Measurements from ENCODE around the gene NDN. TPM values are rescaled to one million over a fixed set of nuclear protein-coding genes. Genes with fewer than 3 reads are reported as not detected.

The NDN gene
- polyA plus RNA-seq, 2 of the 4 experiments (the other 2 are of a cell fraction): 0.08 to 0.67 TPM

- ATAC-seq (no peak), FAIRE-seq (no peak), DNase-seq (ENCODE audit: low read depth in 1 of 2, low spot score in 1 of 2) (no peak)
- 88% methylated on average over 8 of the region's 51 CpGs for WGBS (ENCODE audit: missing lambda C conversion rate)
- H3K4me2 ChIP-seq: no peak overlapping the region
- no peak overlapping the region for H3K4me3 ChIP-seq
- no peaks in the 10 kb centered on the region for H3K4me1 ChIP-seq
- H3K27ac ChIP-seq: no peak overlapping the region
- no peak for TF ChIP-seq CTCF (IDR thresholded peaks at IDR 0.05)
- no peak for TF ChIP-seq BCL3 (IDR thresholded peaks at IDR 0.05)
- TF ChIP-seq HOXB13 (CRISPR knock-in tag; IDR thresholded peaks at IDR 0.05; ENCODE audit: low read depth): no peak
- no peak for TF ChIP-seq BHLHE40 (IDR thresholded peaks at IDR 0.05; ENCODE audit: low read depth, low read length)
- no peak for TF ChIP-seq EP300 (IDR thresholded peaks at IDR 0.05)
- TF ChIP-seq HMGXB4 (CRISPR knock-in tag; IDR thresholded peaks at IDR 0.05; ENCODE audit: borderline replicate concordance): no peak
- TF ChIP-seq USF2 (IDR thresholded peaks at IDR 0.05): no peak
- no peak for TF ChIP-seq FOSL2 (IDR thresholded peaks at IDR 0.05)
- TF ChIP-seq FOSL2 (CRISPR knock-in tag; IDR thresholded peaks at IDR 0.05): no peak
- TF ChIP-seq MAX (IDR thresholded peaks at IDR 0.05): no peak
- TF ChIP-seq ELK1 (IDR thresholded peaks at IDR 0.05; ENCODE audit: low read depth, low read length): no peak
- no peak for TF ChIP-seq POLR2AphosphoS2 (conservative IDR thresholded peaks at IDR 0.05; ENCODE audit: low read length)
- TF ChIP-seq KDM5A (IDR thresholded peaks at IDR 0.05): no peak
- TF ChIP-seq GATA3 (IDR thresholded peaks at IDR 0.05; ENCODE audit: borderline replicate concordance): no peak
- no peak for TF ChIP-seq CBX2 (IDR thresholded peaks at IDR 0.05; ENCODE audit: borderline replicate concordance, low read depth)
- TF ChIP-seq REST (IDR thresholded peaks at IDR 0.05): no peak
- no peak for TF ChIP-seq JUN (IDR thresholded peaks at IDR 0.05)
- no peak for TF ChIP-seq NR3C1 (IDR thresholded peaks at IDR 0.05)
- TF ChIP-seq TFCP2L1 (CRISPR knock-in tag; IDR thresholded peaks at IDR 0.05): no peak
- no peak for TF ChIP-seq RFX5 (IDR thresholded peaks at IDR 0.05)
- no peak for TF ChIP-seq HEYL (CRISPR knock-in tag; IDR thresholded peaks at IDR 0.05)
- no peaks in the 10 kb centered on the region for H3K9me3 ChIP-seq
- POLR2A ChIA-PET: no interaction called here
- CTCF ChIA-PET: interaction anchor here (0.9 kb wide), 1 partner anchor 232 kb away, joined by 3 read pairs; no protein-coding TSS in a partner anchor
Observed at GRCh38 chr15:23646165-23647000, 40.7 kb downstream of the NDN start.
